GM15510 (cell line): ENCODE data around the gene PTGIS.

Experiments
- POLR2A ChIP-seq: IDR thresholded peaks from 3 replicates; pipeline ENCODE4 v1.6.1; 2011; ENCODE audit warnings: borderline replicate concordance; ENCODE audit not compliant: insufficient read length; ENCODE audit errors: extremely low read depth

The PTGIS gene

GRCh38 chr20:49539481-49540231 lies 28.3 kb downstream of the PTGIS start:
- TF ChIP-seq POLR2A: no peak

DNA sequence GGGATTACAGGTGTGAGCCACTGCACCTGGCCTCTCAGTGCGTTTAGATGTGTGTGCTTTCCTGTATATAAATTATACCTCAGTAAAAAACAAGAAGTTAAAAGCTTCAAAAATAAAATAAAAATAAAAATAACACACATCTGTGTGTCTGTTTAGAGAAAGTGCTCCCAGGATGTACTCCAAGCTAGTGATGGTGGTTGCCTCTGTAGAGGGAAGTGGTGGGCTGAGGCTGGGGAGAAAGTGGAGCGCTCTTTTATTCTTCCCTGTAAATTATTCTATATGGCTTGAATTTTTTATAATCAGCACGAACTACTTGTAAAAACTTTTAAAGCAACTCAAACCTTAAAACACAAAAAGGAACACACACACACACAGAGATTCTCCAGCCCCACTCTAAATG lies 29.0 kb downstream of the PTGIS start:
- no peak for TF ChIP-seq POLR2A

DNA sequence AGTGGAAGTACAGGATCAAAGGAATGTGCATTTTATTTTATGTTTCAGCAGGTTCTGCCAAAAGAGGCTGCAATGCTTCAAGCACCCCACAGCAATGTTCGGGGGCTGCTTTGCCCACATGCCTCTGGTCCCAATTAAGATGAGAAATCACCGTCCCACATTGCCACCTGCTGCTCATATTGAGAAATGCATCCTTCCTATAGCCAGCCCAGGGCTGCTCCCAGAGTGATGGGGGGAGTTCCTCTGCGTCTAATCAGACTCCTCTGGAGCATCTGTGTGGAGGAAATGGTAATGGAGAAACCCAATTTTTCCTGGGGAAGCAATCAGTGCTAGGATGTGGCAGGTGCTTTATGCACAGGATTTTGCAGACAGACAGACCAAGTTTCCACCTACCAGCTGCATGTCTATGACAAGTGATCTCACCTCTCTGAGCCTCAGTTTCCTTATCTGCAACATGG lies 33.7 kb downstream of the PTGIS start:
- no peak for TF ChIP-seq POLR2A

- TF ChIP-seq POLR2A: no peak
Measured at GRCh38 chr20:49532285-49532946, 35.5 kb downstream of the PTGIS start.

DNA sequence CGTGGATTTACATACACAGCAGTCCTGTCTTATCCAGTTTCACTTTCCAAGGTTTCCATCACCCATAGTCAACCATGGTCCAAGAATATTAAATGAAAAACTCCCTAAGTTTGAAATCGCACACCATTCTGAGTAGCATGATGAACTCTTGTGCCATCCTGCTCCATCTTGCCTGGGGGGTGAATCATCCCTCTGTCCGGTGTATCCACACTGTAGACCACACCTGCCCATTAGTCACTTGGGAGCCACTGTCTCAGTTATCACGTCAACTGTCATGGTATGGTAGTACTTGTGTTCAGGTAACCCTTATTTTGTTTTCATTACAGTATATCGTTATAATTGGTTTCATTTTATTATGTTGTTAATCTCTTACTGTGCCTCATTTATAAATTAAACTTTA lies 38.5 kb downstream of the PTGIS start:
- TF ChIP-seq POLR2A: no peak

DNA sequence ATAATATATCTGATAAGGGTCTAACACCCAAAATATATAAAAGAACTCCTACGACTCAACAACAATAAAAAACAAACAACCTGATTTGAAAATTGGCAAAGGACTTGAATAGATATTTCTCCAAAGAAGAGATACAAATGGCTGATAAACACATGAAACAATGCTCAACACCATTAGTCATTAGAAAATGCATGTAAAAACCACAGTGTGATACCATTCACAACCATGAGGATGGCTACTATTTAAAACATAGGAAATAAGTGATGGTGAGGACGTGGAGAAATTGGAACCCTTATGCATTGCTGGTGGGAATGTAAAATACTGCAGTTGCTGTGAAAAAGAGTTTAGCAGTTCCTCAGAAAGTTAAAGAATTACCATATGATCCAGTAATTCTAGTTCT lies 41.4 kb downstream of the PTGIS start:
- TF ChIP-seq POLR2A: no peak

- no peak for TF ChIP-seq POLR2A
Measured at GRCh38 chr20:49526056-49526455, 41.9 kb downstream of the PTGIS start.

DNA sequence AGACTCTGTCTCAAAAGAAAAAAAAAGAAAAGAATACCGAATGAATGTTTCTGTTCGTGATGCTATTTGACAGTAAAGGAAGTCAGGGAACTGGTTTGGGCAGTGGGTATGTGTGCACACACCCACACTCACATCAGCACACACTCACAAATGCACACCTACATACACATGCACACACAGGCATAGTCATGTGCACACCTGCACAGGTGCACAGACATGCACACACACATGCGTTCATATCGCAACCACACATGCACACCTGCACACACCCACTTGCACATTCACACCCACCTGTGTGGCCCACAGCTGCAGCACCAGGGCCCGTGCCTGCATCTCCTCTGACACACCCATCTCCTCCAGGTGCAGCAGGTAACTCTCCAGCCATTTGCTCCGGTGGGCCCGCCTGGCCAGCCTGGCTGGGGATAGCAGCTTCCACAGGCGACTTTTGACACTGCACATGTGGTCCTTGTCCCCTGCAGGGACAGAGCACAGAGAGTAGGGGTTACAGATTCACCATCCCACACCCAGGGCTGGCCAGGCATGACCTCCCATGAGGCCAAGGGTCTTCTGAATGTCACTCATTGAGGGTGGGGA lies 44.1 kb downstream of the PTGIS start:
- TF ChIP-seq POLR2A: no peak

GRCh38 chr20:49521356-49521755 lies 46.6 kb downstream of the PTGIS start:
- no peak for TF ChIP-seq POLR2A

DNA sequence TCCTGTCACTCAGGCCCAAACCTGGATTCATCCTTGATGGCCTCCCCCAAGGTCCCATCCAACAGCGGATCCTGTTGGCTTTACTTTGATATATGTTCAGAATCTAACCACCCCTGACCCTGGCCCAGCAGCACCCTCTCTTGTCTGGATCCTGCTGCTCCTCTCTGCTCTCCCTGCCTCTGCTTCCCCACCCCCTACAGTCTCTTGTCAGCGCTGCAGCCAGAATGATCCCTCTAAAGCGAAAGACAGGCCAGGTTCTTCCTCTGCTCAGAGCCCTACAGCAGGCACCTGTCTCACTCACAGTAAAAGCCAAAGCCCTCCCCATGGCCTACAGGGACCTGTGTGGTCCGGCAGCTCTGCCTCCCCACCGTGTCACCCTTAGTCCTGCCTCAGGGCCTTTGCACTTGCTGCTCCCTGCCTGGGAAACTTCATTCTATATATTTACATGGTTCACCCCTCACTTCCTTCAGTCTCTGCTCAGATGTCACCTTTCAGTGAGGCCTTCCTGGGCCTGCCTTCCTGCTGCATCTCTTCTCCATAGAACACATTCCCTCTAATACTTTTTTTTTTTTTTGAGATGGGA lies 48.1 kb downstream of the PTGIS start:
- TF ChIP-seq POLR2A: no peak

GRCh38 chr20:49519212-49519712 lies 48.7 kb downstream of the PTGIS start:
- TF ChIP-seq POLR2A: no peak

DNA sequence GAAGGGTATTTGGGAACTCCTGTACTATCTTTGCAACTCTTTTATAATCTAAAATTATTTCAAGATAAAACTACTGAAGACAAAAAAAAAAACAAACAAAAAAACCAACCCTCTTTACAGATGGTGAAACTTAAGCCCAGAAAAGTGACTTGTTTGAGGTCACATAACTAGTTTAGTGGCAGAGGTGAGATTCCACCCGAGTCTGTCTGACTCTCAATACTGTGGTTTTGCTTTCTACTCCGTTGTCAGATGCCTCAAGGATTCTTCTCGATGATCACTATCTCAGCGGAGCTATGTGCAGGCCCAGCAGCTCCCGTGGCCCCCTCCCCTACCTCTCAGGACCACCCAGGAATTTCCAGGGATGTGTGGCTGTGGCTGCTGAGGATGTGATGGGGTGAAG lies 49.4 kb downstream of the PTGIS start:
- no peak for TF ChIP-seq POLR2A

DNA sequence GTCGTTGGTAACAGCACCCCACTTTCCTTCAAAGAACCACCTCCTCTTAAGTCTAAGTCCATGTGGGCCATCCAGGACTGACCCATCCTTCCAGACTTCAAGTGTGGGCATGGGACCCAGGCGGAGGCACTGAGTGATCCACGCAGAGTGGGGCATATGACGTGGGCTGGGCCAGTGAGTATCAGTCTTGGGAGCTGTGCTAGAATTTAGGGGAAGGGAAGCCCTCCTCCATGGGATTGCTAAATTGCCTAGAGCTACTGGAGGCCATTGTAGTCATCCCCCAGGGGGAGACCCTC lies 50.2 kb downstream of the PTGIS start:
- TF ChIP-seq POLR2A: no peak

- no peak for TF ChIP-seq POLR2A
Measured at GRCh38 chr20:49516916-49517804, 50.8 kb downstream of the PTGIS start.
